Progenitor cell of endocrine pancreas (in vitro differentiated cells): ENCODE measurements around the gene SLC25A29. TPM values are rescaled to one million over a fixed set of nuclear protein-coding genes. Genes with fewer than 3 reads are reported as not detected.

Experiments used
- DNase-seq: peaks from one replicate; pipeline ENCODE4 v3.0.0; 2021; ENCODE audit warnings: low spot score; ENCODE audit not compliant: unreplicated experiment
- H3K27ac Mint-ChIP-seq: 2 replicates; pipeline ENCODE4 v1.8.0; 2021; ENCODE audit warnings: mild to moderate bottlenecking, moderate library complexity, mixed read lengths
- H3K27me3 Mint-ChIP-seq: 2 replicates; pipeline ENCODE4 v1.8.0; 2021; ENCODE audit warnings: mixed read lengths
- H3K36me3 Mint-ChIP-seq: 2 replicates; pipeline ENCODE4 v1.8.0; 2022; ENCODE audit warnings: mixed read lengths; ENCODE audit not compliant: insufficient read depth
- H3K4me1 Mint-ChIP-seq: 2 replicates; pipeline ENCODE4 v1.8.0; 2021; ENCODE audit warnings: low read depth, mixed read lengths
- H3K4me3 Mint-ChIP-seq: 2 replicates; pipeline ENCODE4 v1.8.0; 2021; ENCODE audit warnings: low read depth, mild to moderate bottlenecking, moderate library complexity, mixed read lengths
- H3K9me3 Mint-ChIP-seq: 2 replicates; pipeline ENCODE4 v1.8.0; 2021; ENCODE audit warnings: low read depth, mixed read lengths
- CTCF ChIP-seq: fragments of 200-600 bp; sonication (generic); IDR thresholded peaks from one replicate; pipeline ENCODE4 v1.5.0; 2021; ENCODE audit warnings: antibody characterized with exemption, mild to moderate bottlenecking; ENCODE audit not compliant: unreplicated experiment
- total RNA-seq: library from RNA; stranded (reverse); gene quantifications from 2 replicates; pipeline ENCODE4 v1.2.1, GENCODE V29; 2021

SLC25A29 gene
- total RNA-seq, 1 donor from 2014 or later, result 236 TPM

DNA sequence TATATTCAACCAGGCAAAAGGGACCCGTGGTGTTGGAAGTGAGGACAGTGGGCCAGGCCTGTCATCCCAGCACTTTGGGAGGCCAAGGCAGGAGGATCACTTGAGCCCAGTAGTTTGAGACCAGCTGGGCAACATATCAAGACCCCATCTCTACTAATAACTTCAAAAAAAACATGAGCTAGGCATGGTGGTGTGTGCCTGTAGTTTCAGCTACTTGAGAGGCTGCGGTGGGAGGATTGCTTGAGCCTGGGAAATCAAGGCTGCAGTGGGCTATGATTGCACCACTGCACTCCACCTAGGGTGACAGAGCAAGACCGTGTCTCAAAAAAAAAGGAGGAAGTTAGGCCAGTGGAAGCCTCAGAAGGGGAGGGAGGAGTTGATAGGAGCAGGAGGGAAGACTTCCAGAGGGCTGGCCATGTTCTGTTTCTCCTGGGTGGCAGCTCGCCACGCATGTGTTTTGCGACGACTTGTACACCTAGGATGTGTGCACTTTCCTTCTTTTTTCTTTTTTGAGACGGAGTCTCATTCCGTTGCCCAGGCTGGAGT, 10.1 kb downstream of the SLC25A29 start:
- H3K36me3 Mint-ChIP-seq, result peaks cover 5% of the 10 kb centered on the region

GRCh38 chr14:100295376-100296105, 10.7 kb downstream of the SLC25A29 start:
- Mint-ChIP-seq H3K36me3 (peaks cover 5% of the 10 kb centered on the region), H3K4me1 (no peaks in the 10 kb centered on the region)

More for the DNA sequence above, 10.1 kb downstream of the SLC25A29 start:
- Mint-ChIP-seq H3K27me3 (no peaks in the 10 kb centered on the region), H3K27ac (no peak overlapping the region), H3K4me3 (no peak overlapping the region), H3K9me3 (no peaks in the 10 kb centered on the region), H3K4me1 (no peaks in the 10 kb centered on the region)
- no peak for DNase-seq
- no peak for TF ChIP-seq CTCF

DNA sequence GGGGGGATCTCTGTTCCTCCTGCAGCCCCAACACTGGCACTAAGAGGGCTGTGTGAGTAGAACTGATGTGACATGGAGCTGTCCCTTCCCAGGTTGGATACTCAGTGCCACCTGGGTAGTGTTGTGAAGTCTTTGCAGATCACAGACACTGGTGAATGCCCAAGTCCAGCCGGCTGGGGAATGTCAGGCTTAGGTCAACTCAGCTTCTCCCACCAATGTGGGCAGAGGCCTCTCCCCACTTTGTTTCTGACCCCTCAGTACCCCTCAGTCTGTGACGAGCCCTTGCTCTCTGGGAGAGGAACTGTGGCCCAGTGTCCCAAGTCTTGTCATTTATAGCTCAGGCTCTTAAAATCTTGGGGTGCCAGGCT, 11.3 kb downstream of the SLC25A29 start:
- Mint-ChIP-seq H3K4me3 (no peak overlapping the region), H3K27me3 (no peaks in the 10 kb centered on the region), H3K9me3 (no peaks in the 10 kb centered on the region), H3K4me1 (no peaks in the 10 kb centered on the region), H3K36me3 (peaks cover 5% of the 10 kb centered on the region), H3K27ac (no peak overlapping the region)
- DNase-seq, result no peak
- no peak for TF ChIP-seq CTCF

More at GRCh38 chr14:100295376-100296105, 10.7 kb downstream of the SLC25A29 start:
- no peak for DNase-seq
- Mint-ChIP-seq H3K4me3 (no peak overlapping the region), H3K27me3 (no peaks in the 10 kb centered on the region), H3K9me3 (no peaks in the 10 kb centered on the region), H3K27ac (no peak overlapping the region)
- no peak for TF ChIP-seq CTCF

DNA sequence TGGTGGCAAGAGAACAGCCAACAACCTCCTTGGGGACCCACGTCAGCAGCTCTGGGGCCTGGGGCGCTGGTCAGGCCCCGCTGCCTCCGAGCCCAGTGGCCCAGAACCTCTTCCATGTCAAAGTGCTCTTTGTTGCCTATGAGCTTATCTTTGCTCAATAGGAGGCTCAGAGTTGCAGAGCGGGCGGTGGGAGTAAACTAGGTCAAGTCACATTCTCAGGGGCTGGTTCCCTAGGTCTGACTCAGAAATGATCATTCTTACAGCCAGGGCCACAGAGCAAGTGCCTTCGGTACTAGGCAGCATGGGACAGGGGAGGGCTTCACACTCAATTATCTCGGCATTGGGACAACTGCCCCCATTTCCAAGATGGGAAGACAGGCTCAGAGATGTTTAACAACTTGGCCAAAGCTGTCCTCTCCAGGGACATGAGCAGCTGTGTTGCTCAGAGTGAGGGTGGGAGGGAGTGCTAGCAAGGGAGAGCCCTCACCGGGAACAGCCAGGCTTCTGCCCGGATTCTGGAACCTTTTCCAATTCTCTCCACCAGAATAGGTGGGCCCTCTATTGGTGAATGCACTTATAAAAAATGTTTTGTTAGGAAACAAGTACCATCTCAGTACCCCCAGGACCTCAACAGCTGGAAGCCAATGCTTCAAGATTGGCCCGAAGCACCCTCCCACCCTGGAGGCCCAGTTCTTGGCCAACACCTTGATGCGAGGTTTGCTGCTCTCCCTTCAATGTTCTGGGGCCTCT, 11.9 kb downstream of the SLC25A29 start:
- no peaks in the 10 kb centered on the region for H3K4me1 Mint-ChIP-seq
- H3K4me3 Mint-ChIP-seq, result no peak overlapping the region
- no peak for TF ChIP-seq CTCF
- no peaks in the 10 kb centered on the region for H3K9me3 Mint-ChIP-seq
- no peak overlapping the region for H3K27ac Mint-ChIP-seq
- H3K36me3 Mint-ChIP-seq, result peaks cover 5% of the 10 kb centered on the region
- DNase-seq, result no peak
- no peaks in the 10 kb centered on the region for H3K27me3 Mint-ChIP-seq

- TF ChIP-seq CTCF, result no peak
- no peaks in the 10 kb centered on the region for H3K27me3 Mint-ChIP-seq
- no peak for DNase-seq
- H3K4me3 Mint-ChIP-seq, result no peak overlapping the region
- H3K36me3 Mint-ChIP-seq, result peaks cover 5% of the 10 kb centered on the region
- H3K9me3 Mint-ChIP-seq, result no peaks in the 10 kb centered on the region
- no peaks in the 10 kb centered on the region for H3K4me1 Mint-ChIP-seq
- H3K27ac Mint-ChIP-seq, result no peak overlapping the region
Measured at GRCh38 chr14:100293497-100294212, 12.6 kb downstream of the SLC25A29 start.
